CD8-positive, alpha-beta memory T cell (primary cell): ENCODE data around the gene C1RL. TPM values are rescaled to one million over a fixed set of nuclear protein-coding genes. Genes with fewer than 3 reads are reported as not detected.

ENCODE experiments used
- CTCF ChIA-PET: fragments of 350-600 bp; sonication (Branson Sonifier 250); formaldehyde crosslinking; loops from one replicate; lab custom pipeline; 2021; ENCODE audit warnings: antibody characterized with exemption; lab: Charles Lee
- POLR2A ChIA-PET: fragments of 350-600 bp; sonication (Branson Sonifier 250); formaldehyde crosslinking; loops from one replicate; lab custom pipeline; 2021; ENCODE audit warnings: antibody characterized with exemption; lab: Charles Lee
- DNase-seq, 5 donors: peaks; one replicate each; pipeline versions ENCODE4 v3.0.0 to v3.0.0-alpha.2; 2020 to 2022; ENCODE audit warnings: mixed read lengths in 1 of 5
- H3K27ac ChIP-seq: one replicate; pipeline ENCODE4 v1.7.0; 2013; ENCODE audit warnings: low read depth, mild to moderate bottlenecking, low read length, moderate library complexity
- H3K27me3 ChIP-seq: 2 replicates; pipeline ENCODE4 v1.7.0; 2013; ENCODE audit warnings: low read length, mild to moderate bottlenecking; ENCODE audit not compliant: insufficient read depth, poor library complexity, severe bottlenecking
- H3K36me3 ChIP-seq: 2 replicates; pipeline ENCODE4 v1.7.0; 2013; ENCODE audit warnings: mild to moderate bottlenecking, low read length, moderate library complexity; ENCODE audit not compliant: insufficient read depth
- H3K4me1 ChIP-seq: 2 replicates; pipeline ENCODE4 v1.7.0; 2013; ENCODE audit warnings: mild to moderate bottlenecking, low read length, moderate library complexity; ENCODE audit not compliant: insufficient read depth
- H3K4me3 ChIP-seq: 2 replicates; pipeline ENCODE4 v1.7.0; 2013; ENCODE audit warnings: mild to moderate bottlenecking, low read length
- H3K9me3 ChIP-seq: 2 replicates; pipeline ENCODE4 v1.7.0; 2013; ENCODE audit warnings: mild to moderate bottlenecking, low read length
- H3K27ac Mint-ChIP-seq, 8 donors: one replicate each; pipeline ENCODE4 v1.8.0; 2020 to 2021; ENCODE audit warnings: mixed read lengths in 8 of 8, mild to moderate bottlenecking in 6 of 8, inconsistent platforms in 3 of 8, moderate library complexity in 3 of 8
- H3K27me3 Mint-ChIP-seq, 2 donors: one replicate each; pipeline ENCODE4 v1.8.0; 2020 to 2021; ENCODE audit warnings: mixed read lengths in 2 of 2, mild to moderate bottlenecking in 1 of 2, moderate library complexity in 1 of 2
- H3K36me3 Mint-ChIP-seq, 3 donors: one replicate each; pipeline ENCODE4 v1.8.0; 2020 to 2021; ENCODE audit warnings: mixed read lengths in 3 of 3, inconsistent platforms in 1 of 3, mild to moderate bottlenecking in 1 of 3
- H3K4me1 Mint-ChIP-seq, 3 donors: one replicate each; pipeline ENCODE4 v1.8.0; 2020 to 2021; ENCODE audit warnings: mixed read lengths in 3 of 3, inconsistent platforms in 1 of 3, mild to moderate bottlenecking in 1 of 3
- H3K4me3 Mint-ChIP-seq, 7 donors: one replicate each; pipeline ENCODE4 v1.8.0; 2020 to 2021; ENCODE audit warnings: mixed read lengths in 7 of 7, mild to moderate bottlenecking in 6 of 7, moderate library complexity in 4 of 7, inconsistent platforms in 2 of 7
- H3K9me3 Mint-ChIP-seq, 5 donors: one replicate each; pipeline ENCODE4 v1.8.0; 2020 to 2022; ENCODE audit warnings: mixed read lengths in 5 of 5, mild to moderate bottlenecking in 3 of 5, moderate library complexity in 2 of 5, inconsistent platforms in 1 of 5
- polyA plus RNA-seq: library from polyadenylated mRNA; unstranded; fragments of 300-500 nt; fragmentation: Illumina TruSeq; gene quantifications from one replicate; pipeline ENCODE4 v1.2.3, GENCODE V29; 2021
- total RNA-seq, 2 experiments: library from RNA; stranded (reverse); gene quantifications; one replicate each; pipeline ENCODE4 v1.2.3, GENCODE V29; 2021

The C1RL gene
- total and polyA plus RNA-seq, 3 experiments from 2014 or later, result 7.2 to 14.2 (median 12.7) TPM

DNA sequence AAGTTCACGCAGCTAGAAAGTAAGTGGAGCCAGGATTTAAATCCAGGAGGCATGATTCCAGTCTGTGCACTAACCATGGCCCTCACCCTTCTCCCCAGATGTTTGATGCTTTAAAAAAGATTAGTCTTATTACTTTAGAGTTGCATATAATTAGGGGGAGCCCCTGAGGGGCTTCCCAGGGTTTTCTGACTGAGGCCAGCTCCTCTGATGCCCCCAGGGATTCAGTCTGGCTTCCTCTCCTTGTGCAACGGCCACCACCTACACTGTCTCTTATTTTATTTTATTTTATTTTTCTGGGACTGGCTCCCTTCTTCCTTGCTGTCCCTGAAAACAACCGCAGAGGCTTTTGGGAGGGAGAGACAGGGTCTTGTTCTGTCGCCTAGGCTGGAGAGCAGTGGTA lies 43.8 kb upstream of the C1RL start:
- no peak overlapping the region for H3K4me3 Mint-ChIP-seq
- Histone ChIP-seq H3K9me3 (no peaks in the 10 kb centered on the region), H3K4me3 (no peak overlapping the region), H3K27me3 (no peaks in the 10 kb centered on the region), H3K4me1 (no peaks in the 10 kb centered on the region), H3K27ac (no peak overlapping the region), H3K36me3 (peaks cover 20% of the 10 kb centered on the region)
- H3K27me3 Mint-ChIP-seq, result no peaks in the 10 kb centered on the region
- H3K4me1 Mint-ChIP-seq, result peaks cover 0 to 2% (median 0%) of the 10 kb centered on the region in 3 donors
- POLR2A ChIA-PET, result no interaction called here
- DNase-seq, result no peak
- H3K27ac Mint-ChIP-seq, result peak overlapping the region in 2 of 8 donors; percentile 47 to 54
- CTCF ChIA-PET, result interaction anchor here (1.0 to 1.6 kb wide), 4 partner anchors 8 to 15 kb away, joined by 3 to 6 read pairs (median 3); no protein-coding TSS in a partner anchor
- H3K9me3 Mint-ChIP-seq, result no peaks in the 10 kb centered on the region
- H3K36me3 Mint-ChIP-seq, result peaks cover 10 to 95% (median 24%) of the 10 kb centered on the region in 3 donors

DNA sequence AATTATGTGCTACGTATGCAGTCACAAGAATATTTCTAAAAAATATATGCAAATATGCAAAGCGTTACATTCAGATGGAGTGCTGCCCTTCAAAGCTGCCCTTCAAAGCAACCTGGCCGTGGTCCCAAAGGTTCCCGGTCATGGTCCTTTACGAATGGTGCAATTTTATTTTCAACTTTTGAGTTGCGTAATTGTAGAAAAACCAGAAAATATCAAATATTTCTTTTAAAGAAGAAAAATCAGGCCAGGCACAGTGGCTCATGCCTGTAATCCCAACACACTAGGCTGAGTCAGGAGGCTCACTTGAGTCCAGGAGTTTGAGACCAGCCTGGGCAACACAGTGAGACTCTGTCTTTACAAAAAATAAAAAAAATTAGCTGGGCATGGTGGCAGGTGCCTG lies 42.5 kb upstream of the C1RL start:
- H3K4me1 ChIP-seq, result no peaks in the 10 kb centered on the region
- Mint-ChIP-seq H3K4me1 (peaks cover 0 to 2% (median 0%) of the 10 kb centered on the region in 3 donors), H3K36me3 (peaks cover 10 to 89% (median 27%) of the 10 kb centered on the region in 3 donors), H3K27me3 (no peaks in the 10 kb centered on the region), H3K4me3 (no peak overlapping the region), H3K27ac (no peak overlapping the region), H3K9me3 (no peaks in the 10 kb centered on the region)
- CTCF ChIA-PET, result no interaction called here
- H3K9me3 ChIP-seq, result no peaks in the 10 kb centered on the region
- POLR2A ChIA-PET, result no interaction called here
- H3K36me3 ChIP-seq, result peaks cover 20% of the 10 kb centered on the region
- H3K4me3 ChIP-seq, result no peak overlapping the region
- H3K27me3 ChIP-seq, result no peaks in the 10 kb centered on the region
- H3K27ac ChIP-seq, result no peak overlapping the region
- no peak for DNase-seq

DNA sequence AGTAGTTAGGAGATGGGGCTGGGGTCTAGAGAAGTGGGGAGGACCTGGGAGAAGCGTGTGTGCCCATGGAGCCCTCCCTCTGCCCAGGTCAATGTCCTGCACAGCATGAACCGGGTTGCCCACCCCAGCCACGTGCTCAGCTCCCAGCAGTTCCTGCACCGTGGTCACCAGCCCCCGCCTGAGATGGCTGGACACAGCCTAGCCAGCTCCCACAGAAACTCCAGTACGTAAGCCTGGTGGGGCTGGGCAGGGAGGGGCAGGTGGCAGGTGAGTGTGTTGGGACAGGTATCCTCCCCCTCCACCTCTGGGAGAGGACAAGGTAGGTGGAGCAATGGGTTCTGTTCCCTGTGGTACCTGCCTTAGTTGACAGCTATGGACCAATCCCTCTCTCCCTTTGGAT lies 41.8 kb upstream of the C1RL start:
- Mint-ChIP-seq H3K4me1 (peaks cover 0 to 3% (median 0%) of the 10 kb centered on the region in 3 donors), H3K9me3 (no peaks in the 10 kb centered on the region), H3K27me3 (no peaks in the 10 kb centered on the region), H3K27ac (peak overlapping the region in 1 of 8 donors; percentile 68), H3K4me3 (no peak overlapping the region), H3K36me3 (peaks cover 10 to 88% (median 30%) of the 10 kb centered on the region in 3 donors)
- Histone ChIP-seq H3K36me3 (peaks cover 20% of the 10 kb centered on the region), H3K4me3 (no peak overlapping the region), H3K4me1 (no peaks in the 10 kb centered on the region), H3K27ac (no peak overlapping the region), H3K9me3 (no peaks in the 10 kb centered on the region), H3K27me3 (no peaks in the 10 kb centered on the region)
- ChIA-PET CTCF (interaction anchor here (1.4 kb wide), 1 partner anchor 316 kb away, joined by 3 read pairs; no protein-coding TSS in a partner anchor), POLR2A (no interaction called here)
- DNase-seq, result no peak

DNA sequence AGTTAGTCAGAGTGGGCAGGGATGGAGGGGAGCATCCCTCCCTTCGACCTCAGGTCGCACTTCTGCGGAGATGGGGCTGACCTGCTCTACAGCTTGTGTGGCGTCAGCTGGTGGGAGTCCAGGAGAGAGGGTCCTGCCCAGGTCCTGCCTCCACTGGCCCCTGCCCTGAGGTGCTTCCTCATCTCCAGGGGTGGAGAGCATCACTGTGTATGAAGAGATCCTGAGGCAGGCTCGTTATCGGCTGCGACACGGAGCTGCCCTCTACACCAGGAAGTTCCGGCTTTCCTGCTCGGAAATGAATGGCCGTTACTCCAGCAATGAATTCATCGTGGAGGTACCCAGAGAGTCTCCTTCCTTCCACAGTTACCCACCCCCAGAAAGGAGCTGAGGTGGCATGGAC lies 41.3 kb upstream of the C1RL start:
- peaks cover 20% of the 10 kb centered on the region for H3K36me3 ChIP-seq

DNA sequence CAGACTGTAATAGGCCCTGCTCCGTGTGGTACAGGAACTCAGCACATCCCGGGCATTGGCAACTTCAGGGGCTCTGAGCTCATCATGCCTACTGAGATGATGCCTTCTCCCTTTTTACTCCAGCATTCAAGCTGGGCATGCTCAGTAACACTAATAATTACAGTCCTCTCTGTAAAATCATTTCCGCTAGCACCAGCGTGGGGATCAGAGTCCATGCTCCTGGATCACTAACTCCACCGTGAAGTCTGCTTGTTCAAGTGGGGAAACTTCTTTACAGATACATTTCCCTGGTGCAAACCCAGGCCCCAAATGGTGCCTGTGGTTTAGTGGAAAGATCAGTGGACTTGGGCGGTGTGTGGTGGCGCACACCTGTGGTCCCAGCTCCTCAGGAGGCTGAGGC lies 37.9 kb upstream of the C1RL start:
- no peaks in the 10 kb centered on the region for H3K4me1 ChIP-seq
- H3K27me3 ChIP-seq, result no peaks in the 10 kb centered on the region
- Mint-ChIP-seq H3K4me3 (no peak overlapping the region), H3K27ac (no peak overlapping the region), H3K36me3 (peaks cover 0 to 84% (median 28%) of the 10 kb centered on the region in 3 donors), H3K27me3 (no peaks in the 10 kb centered on the region), H3K9me3 (no peaks in the 10 kb centered on the region), H3K4me1 (peaks cover 1 to 3% (median 2%) of the 10 kb centered on the region in 3 donors)
- H3K4me3 ChIP-seq, result no peak overlapping the region
- H3K27ac ChIP-seq, result no peak overlapping the region
- DNase-seq, result no peak
- POLR2A ChIA-PET, result no interaction called here
- H3K36me3 ChIP-seq, result peaks cover 28% of the 10 kb centered on the region
- CTCF ChIA-PET, result no interaction called here
- H3K9me3 ChIP-seq, result no peaks in the 10 kb centered on the region

More for the DNA sequence above, 41.3 kb upstream of the C1RL start:
- no peak for DNase-seq
- no peaks in the 10 kb centered on the region for H3K27me3 ChIP-seq
- H3K4me3 ChIP-seq, result no peak overlapping the region
- H3K27ac ChIP-seq, result no peak overlapping the region
- no peak overlapping the region for H3K4me3 Mint-ChIP-seq
- no peaks in the 10 kb centered on the region for H3K9me3 Mint-ChIP-seq
- POLR2A ChIA-PET, result no interaction called here
- peak overlapping the region in 1 of 8 donors; percentile 65 for H3K27ac Mint-ChIP-seq
- H3K4me1 ChIP-seq, result no peaks in the 10 kb centered on the region
- H3K36me3 Mint-ChIP-seq, result peaks cover 10 to 89% (median 32%) of the 10 kb centered on the region in 3 donors
- H3K4me1 Mint-ChIP-seq, result peaks cover 0 to 3% (median 0%) of the 10 kb centered on the region in 3 donors
- CTCF ChIA-PET, result interaction anchor here (1.4 kb wide), 2 partner anchors 9 to 315 kb away, joined by 3 to 5 read pairs; no protein-coding TSS in a partner anchor
- H3K9me3 ChIP-seq, result no peaks in the 10 kb centered on the region
- no peaks in the 10 kb centered on the region for H3K27me3 Mint-ChIP-seq

DNA sequence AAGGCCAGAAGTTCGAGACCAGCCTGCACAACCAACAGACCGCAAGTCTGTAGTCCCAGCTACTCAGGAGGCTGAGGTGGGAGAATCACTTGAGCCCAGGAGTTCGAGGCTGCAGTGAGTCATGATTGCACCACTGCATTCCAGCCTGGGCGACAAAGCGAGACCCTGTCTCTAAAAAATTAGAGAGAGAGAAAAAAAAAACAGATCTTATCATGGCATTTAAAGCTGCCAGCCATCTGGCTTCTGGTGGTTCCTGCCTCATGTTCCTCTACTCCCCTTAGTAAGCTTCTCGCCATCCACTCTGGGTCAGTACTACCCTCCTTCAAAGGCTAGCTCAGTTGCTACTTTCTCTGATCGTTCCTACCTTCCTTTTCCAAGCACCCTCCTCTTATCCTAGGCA lies 37.2 kb upstream of the C1RL start:
- CTCF ChIA-PET, result interaction anchor here (0.9 to 1.8 kb wide), 3 partner anchors 9 to 136 kb away, joined by 3 to 4 read pairs (median 4); no protein-coding TSS in a partner anchor
- H3K4me3 ChIP-seq, result no peak overlapping the region
- no peaks in the 10 kb centered on the region for H3K4me1 ChIP-seq
- Mint-ChIP-seq H3K27me3 (no peaks in the 10 kb centered on the region), H3K27ac (peak overlapping the region in 1 of 8 donors; percentile 12), H3K9me3 (no peaks in the 10 kb centered on the region), H3K4me3 (no peak overlapping the region), H3K4me1 (peaks cover 3 to 6% (median 3%) of the 10 kb centered on the region in 3 donors), H3K36me3 (peaks cover 0 to 84% (median 31%) of the 10 kb centered on the region in 3 donors)
- H3K27me3 ChIP-seq, result no peaks in the 10 kb centered on the region
- no peaks in the 10 kb centered on the region for H3K9me3 ChIP-seq
- H3K27ac ChIP-seq, result no peak overlapping the region
- no peak for DNase-seq
- POLR2A ChIA-PET, result no interaction called here
- peaks cover 27% of the 10 kb centered on the region for H3K36me3 ChIP-seq

DNA sequence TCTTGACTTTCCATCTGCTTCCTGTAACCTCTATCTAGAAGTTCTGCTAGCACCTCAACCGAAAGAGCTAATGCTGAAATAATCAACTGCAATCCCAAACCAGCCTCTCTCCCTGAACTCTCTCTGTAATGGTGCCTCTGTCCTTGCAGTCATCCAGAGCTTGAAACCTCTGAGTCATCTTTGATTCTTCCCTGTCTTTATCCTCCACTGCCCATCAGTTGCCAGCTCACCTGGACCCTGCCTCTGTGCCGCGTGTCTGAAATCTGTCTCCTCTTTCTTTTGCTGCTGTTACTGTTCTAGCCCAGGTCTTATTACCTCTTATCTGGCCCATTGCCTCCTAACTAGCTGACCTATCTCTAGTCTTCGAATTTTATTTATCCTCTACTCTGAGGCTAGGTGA lies 36.7 kb upstream of the C1RL start:
- peaks cover 3 to 6% (median 3%) of the 10 kb centered on the region in 3 donors for H3K4me1 Mint-ChIP-seq
- H3K27me3 Mint-ChIP-seq, result no peaks in the 10 kb centered on the region
- no peak overlapping the region for H3K4me3 Mint-ChIP-seq
- H3K27ac ChIP-seq, result no peak overlapping the region
- H3K4me1 ChIP-seq, result no peaks in the 10 kb centered on the region
- H3K27me3 ChIP-seq, result no peaks in the 10 kb centered on the region
- H3K36me3 Mint-ChIP-seq, result peaks cover 0 to 86% (median 28%) of the 10 kb centered on the region in 3 donors
- DNase-seq, result no peak
- no peaks in the 10 kb centered on the region for H3K9me3 ChIP-seq
- H3K27ac Mint-ChIP-seq, result peak overlapping the region in 1 of 8 donors; percentile 89
- H3K9me3 Mint-ChIP-seq, result no peaks in the 10 kb centered on the region
- no peak overlapping the region for H3K4me3 ChIP-seq
- ChIA-PET POLR2A (no interaction called here), CTCF (interaction anchor here (0.9 to 1.8 kb wide), 8 partner anchors 7 to 202 kb away, joined by 3 to 9 read pairs (median 4); partner anchors contain the start of genes C12orf57, C1R, C1RL and RNU7-1)
- peaks cover 22% of the 10 kb centered on the region for H3K36me3 ChIP-seq

DNA sequence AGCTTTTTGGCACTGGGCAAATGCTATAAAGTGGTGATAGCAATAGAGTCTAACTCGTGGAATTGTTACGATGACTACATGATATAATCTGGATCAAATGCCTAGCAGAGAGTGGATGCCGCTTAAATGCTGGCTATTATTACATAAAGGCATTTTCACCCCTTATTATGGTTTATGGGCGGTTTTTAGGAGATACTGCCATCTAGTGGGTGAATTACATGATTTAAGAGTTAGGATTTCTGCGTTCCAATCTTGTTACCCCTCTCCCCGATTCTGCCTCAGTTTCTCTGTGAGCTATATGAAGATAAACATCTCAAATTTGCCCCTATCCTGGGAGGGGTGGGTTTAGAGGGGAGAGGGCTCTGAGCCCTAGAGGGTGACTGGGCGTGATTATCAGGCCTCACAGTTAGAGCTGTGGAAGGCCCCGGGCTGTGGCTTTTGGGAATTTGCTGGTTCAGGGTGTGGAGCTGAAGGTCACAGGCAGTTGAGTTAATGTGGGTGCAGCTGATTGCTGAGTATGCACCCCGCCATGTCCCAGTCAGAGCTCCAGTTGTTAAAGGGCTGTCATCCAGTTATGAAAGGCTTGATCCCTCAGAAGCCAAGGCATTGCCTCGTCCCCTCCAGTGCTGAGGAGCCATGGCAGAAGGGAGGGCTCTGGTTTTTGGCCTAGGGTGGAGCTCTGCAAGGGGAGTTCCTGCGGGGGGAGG lies 35.6 kb upstream of the C1RL start:
- ChIA-PET POLR2A (no interaction called here), CTCF (interaction anchor here (0.7 to 1.8 kb wide), 11 partner anchors 9 to 273 kb away, joined by 3 to 9 read pairs (median 4); partner anchors contain the start of genes C12orf57, C1R, C1RL and RNU7-1)
- no peaks in the 10 kb centered on the region for H3K4me1 ChIP-seq
- Mint-ChIP-seq H3K36me3 (peaks cover 0 to 84% (median 27%) of the 10 kb centered on the region in 3 donors), H3K4me3 (no peak overlapping the region), H3K4me1 (peaks cover 1 to 6% (median 3%) of the 10 kb centered on the region in 3 donors), H3K27me3 (no peaks in the 10 kb centered on the region), H3K27ac (peak overlapping the region in 1 of 8 donors; percentile 75), H3K9me3 (no peaks in the 10 kb centered on the region)
- H3K27ac ChIP-seq, result no peak overlapping the region
- peak in 2 of 5 donors; percentile 13 to 17 for DNase-seq
- H3K36me3 ChIP-seq, result peaks cover 22% of the 10 kb centered on the region
- no peak overlapping the region for H3K4me3 ChIP-seq
- no peaks in the 10 kb centered on the region for H3K27me3 ChIP-seq
- H3K9me3 ChIP-seq, result no peaks in the 10 kb centered on the region
